ENCODE data around the gene CXCL14. TPM values are rescaled to one million over a fixed set of nuclear protein-coding genes. Genes with fewer than 3 reads are reported as not detected.

Gene CXCL14
- total RNA-seq, 1 donor from 2014 or later = not detected

DNA sequence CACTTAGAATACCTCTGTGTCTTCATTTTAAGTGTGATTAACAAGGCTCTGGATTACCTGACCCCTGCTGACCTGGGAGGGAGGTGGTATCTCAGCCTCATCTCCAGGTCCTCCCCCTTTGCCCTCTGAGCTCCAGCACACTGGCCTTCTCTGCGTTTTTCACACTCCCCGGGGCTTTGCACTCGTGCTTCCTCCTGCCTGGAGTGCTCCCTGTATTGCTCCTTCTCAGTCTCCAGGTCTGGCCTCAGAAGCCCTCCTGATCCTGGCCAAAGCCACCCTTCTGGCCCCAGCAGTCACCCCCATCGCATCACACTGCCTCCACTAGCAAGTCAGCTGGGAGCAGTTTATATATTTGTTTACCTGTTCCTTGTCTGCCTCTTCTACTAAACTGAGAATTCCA lies 29.4 kb downstream of the CXCL14 start:
- Mint-ChIP-seq H3K36me3 (ENCODE audit: low read depth) (no peaks in the 10 kb centered on the region), H3K27ac (ENCODE audit: unreplicated experiment) (no peak overlapping the region), H3K9me3 (ENCODE audit: low read depth) (no peaks in the 10 kb centered on the region), H3K27me3 (ENCODE audit: low read depth) (peaks cover 73% of the 10 kb centered on the region), H3K4me1 (ENCODE audit: low read depth) (peaks cover under 1% of the 10 kb centered on the region), H3K4me3 (ENCODE audit: unreplicated experiment) (no peak overlapping the region)
- TF ChIP-seq, protein P1, sequence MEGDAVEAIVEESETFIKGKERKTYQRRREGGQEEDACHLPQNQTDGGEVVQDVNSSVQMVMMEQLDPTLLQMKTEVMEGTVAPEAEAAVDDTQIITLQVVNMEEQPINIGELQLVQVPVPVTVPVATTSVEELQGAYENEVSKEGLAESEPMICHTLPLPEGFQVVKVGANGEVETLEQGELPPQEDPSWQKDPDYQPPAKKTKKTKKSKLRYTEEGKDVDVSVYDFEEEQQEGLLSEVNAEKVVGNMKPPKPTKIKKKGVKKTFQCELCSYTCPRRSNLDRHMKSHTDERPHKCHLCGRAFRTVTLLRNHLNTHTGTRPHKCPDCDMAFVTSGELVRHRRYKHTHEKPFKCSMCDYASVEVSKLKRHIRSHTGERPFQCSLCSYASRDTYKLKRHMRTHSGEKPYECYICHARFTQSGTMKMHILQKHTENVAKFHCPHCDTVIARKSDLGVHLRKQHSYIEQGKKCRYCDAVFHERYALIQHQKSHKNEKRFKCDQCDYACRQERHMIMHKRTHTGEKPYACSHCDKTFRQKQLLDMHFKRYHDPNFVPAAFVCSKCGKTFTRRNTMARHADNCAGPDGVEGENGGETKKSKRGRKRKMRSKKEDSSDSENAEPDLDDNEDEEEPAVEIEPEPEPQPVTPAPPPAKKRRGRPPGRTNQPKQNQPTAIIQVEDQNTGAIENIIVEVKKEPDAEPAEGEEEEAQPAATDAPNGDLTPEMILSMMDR (IDR thresholded peaks at IDR 0.05) = no peak
- DNase-seq (ENCODE audit: low spot score) = no peak

DNA sequence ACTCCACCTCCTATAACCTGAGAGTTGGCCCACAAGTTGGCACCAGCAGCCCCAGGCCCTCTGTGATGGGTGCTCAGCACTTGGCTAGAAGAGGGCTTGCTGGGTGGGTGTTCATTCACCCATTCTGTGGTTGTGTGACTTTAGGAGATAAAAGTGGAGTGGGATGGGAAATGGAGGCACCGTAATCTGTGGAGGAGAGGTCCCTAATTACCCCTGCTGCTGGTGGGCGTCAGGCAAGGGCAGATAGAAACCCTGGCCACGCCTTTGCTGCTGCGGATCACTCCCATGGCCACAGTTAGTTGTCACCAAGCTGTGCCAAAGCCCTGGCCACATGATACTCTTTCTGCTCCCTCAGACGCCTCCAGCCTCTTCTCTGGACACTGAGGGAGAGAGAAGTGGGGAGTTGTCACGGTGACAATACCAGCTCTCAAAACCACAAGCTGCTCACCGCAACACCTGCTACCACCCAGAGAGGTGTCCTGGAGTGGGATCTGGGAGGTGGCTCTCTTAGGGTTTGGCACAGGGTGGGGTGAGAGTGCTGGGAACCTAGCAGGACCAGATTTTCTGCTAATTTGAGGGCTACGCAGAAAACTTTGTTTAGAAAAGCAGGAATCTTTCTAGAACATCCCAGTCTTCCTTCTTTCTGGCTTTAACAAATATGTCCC lies 31.1 kb downstream of the CXCL14 start:
- Mint-ChIP-seq H3K27me3 (ENCODE audit: low read depth) (peaks cover 80% of the 10 kb centered on the region), H3K4me1 (ENCODE audit: low read depth) (peaks cover 9% of the 10 kb centered on the region), H3K27ac (ENCODE audit: unreplicated experiment) (no peak overlapping the region), H3K9me3 (ENCODE audit: low read depth) (no peaks in the 10 kb centered on the region), H3K4me3 (ENCODE audit: unreplicated experiment) (no peak overlapping the region), H3K36me3 (ENCODE audit: low read depth) (no peaks in the 10 kb centered on the region)
- TF ChIP-seq, protein P1 (IDR thresholded peaks at IDR 0.05) = no peak
- DNase-seq (ENCODE audit: low spot score) = no peak

DNA sequence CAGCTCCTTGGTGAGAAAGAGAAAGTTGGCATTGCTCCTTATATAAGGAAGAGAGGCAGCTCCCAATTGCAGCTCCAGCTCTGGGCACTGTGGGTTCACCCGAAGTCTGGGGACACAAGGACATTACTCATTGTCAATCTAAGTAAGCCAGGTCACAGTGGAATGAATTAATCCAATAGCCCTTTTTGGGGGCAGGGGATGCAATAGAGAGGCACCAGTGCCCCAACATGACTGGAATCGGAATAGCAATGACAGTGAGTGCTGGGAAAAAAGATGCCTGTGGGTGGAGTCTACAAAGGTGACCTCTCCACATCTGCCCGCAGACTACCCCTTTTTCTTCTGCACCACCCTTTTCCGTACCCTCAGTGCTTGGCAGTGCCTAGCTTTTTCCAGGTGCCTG lies 31.9 kb downstream of the CXCL14 start:
- H3K4me3 Mint-ChIP-seq (ENCODE audit: unreplicated experiment) = no peak overlapping the region
- TF ChIP-seq, protein P1 (IDR thresholded peaks at IDR 0.05) = no peak
- no peak for DNase-seq (ENCODE audit: low spot score)
- H3K27me3 Mint-ChIP-seq (ENCODE audit: low read depth) = peaks cover 86% of the 10 kb centered on the region
- no peaks in the 10 kb centered on the region for H3K36me3 Mint-ChIP-seq (ENCODE audit: low read depth)
- H3K9me3 Mint-ChIP-seq (ENCODE audit: low read depth) = no peaks in the 10 kb centered on the region
- H3K27ac Mint-ChIP-seq (ENCODE audit: unreplicated experiment) = no peak overlapping the region
- peaks cover 9% of the 10 kb centered on the region for H3K4me1 Mint-ChIP-seq (ENCODE audit: low read depth)

DNA sequence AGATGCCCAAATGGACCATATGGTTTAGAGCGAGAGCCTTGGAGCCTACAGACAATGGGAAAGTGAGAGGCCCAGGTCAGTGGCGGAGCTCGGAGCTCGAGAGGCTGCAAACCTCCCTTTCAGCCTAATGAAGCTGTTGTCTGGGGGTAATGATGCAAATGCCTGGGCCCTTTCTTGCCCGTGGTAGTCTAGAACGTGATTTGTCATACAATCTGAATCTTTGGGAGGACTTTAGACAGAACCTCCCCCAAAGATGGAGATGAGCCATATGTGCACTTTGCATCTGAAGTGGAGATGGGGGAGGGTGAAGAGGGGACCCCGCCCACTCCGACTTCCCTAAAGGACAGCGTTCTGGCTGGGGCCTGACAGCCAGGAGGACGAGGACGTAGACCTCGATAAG lies 32.7 kb downstream of the CXCL14 start:
- H3K36me3 Mint-ChIP-seq (ENCODE audit: low read depth) = peaks cover 2% of the 10 kb centered on the region
- H3K27ac Mint-ChIP-seq (ENCODE audit: unreplicated experiment) = no peak overlapping the region
- H3K4me1 Mint-ChIP-seq (ENCODE audit: low read depth) = peaks cover 9% of the 10 kb centered on the region
- no peak for DNase-seq (ENCODE audit: low spot score)
- H3K27me3 Mint-ChIP-seq (ENCODE audit: low read depth) = peaks cover 89% of the 10 kb centered on the region
- H3K4me3 Mint-ChIP-seq (ENCODE audit: unreplicated experiment) = no peak overlapping the region
- TF ChIP-seq, protein P1 (IDR thresholded peaks at IDR 0.05) = no peak
- no peaks in the 10 kb centered on the region for H3K9me3 Mint-ChIP-seq (ENCODE audit: low read depth)

DNA sequence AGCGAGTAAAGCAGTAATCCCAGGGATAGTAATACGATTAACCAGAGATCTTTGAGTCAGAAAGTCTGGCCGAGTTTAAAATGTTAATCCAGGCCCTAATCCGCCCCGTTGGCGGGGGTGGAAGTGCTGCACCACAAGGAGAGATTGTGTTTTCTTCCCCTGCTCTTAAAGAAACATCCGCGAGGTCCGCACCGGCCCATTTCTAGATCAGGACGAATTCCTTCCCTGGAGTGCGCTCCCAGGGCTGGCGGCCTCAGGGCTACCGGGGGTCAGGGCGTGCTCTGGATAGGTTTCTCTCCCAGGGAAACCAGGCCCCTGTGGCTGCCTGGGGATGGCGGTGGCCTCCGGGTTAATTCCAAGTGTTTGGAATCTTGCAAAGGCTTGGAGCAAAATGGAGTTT lies 33.7 kb downstream of the CXCL14 start:
- DNase-seq (ENCODE audit: low spot score) = no peak
- peaks cover 92% of the 10 kb centered on the region for H3K27me3 Mint-ChIP-seq (ENCODE audit: low read depth)
- H3K4me3 Mint-ChIP-seq (ENCODE audit: unreplicated experiment) = no peak overlapping the region
- TF ChIP-seq, protein P1 (IDR thresholded peaks at IDR 0.05) = no peak
- H3K4me1 Mint-ChIP-seq (ENCODE audit: low read depth) = peaks cover 9% of the 10 kb centered on the region
- H3K27ac Mint-ChIP-seq (ENCODE audit: unreplicated experiment) = no peak overlapping the region
- peaks cover 2% of the 10 kb centered on the region for H3K36me3 Mint-ChIP-seq (ENCODE audit: low read depth)
- H3K9me3 Mint-ChIP-seq (ENCODE audit: low read depth) = no peaks in the 10 kb centered on the region

Measured in chondrocyte (in vitro differentiated cells).